ENCODE data around the gene APOC3. TPM values are rescaled to one million over a fixed set of nuclear protein-coding genes. Genes with fewer than 3 reads are reported as not detected.

APOC3 gene
- total and polyA plus RNA-seq, 9 of the 15 experiments (the other 6 are each of a cell fraction or from before 2014, with no cell fraction given): 1.1 TPM; not detected in 8

DNA sequence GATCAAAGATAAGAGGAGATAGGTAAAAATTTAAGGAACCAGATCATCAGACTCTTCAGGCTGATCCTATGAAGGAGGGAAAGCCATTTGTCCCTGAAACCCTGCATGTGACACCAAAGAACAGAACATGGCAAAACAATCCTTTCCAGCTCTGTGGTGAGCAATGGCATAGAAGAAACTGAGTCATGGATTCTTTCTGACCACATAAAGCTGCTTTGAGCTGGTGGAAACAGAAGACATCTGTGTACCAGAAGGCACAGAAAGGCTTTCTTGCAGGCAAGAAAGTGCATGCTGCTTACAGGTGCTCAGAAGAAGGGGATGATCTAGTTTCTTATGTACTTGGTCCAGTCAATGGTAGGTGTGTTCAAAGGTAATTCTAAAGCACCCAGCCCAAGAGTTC, 52.7 kb downstream of the APOC3 start:
- H3K4me2 ChIP-seq (ENCODE audit: insufficient read depth, low read length): no peak overlapping the region

More for the DNA sequence above, 52.7 kb downstream of the APOC3 start:
- DNase-seq (ENCODE audit: extremely low read depth in 1 of 4, low spot score in 3 of 4) (no peak), FAIRE-seq (no peak), ATAC-seq (no peak)
- no peak overlapping the region for H3K4me3 ChIP-seq
- H3K36me3 ChIP-seq (ENCODE audit: control insufficient read depth, insufficient read depth, low read length): no peaks in the 10 kb centered on the region
- H3K9me1 ChIP-seq (ENCODE audit: control insufficient read depth, insufficient read depth, low read length): no peaks in the 10 kb centered on the region
- BruUV-seq (replicated peaks): no TSS peak
- in situ Hi-C loops (cut with MboI): loop anchor here (5.0 to 10.0 kb wide), 2 partner anchors 220 to 342 kb away; no protein-coding TSS in a partner anchor
- no peak overlapping the region for H2AFZ ChIP-seq (ENCODE audit: low read depth, low read length)
- intact Hi-C loops (cut with micrococcal nuclease): loop anchor here (5.0 kb wide), 1 partner anchor 345 kb away; no protein-coding TSS in a partner anchor
- no peaks in the 10 kb centered on the region for H3K27me3 ChIP-seq (ENCODE audit: control insufficient read depth in 2 of 2, insufficient read depth in 2 of 2, low read length in 2 of 2)
- POLR2A ChIA-PET: interaction anchor here (1.1 kb wide), 1 partner anchor 15 kb away, joined by 3 read pairs; no protein-coding TSS in a partner anchor
- no peak overlapping the region for H3K9ac ChIP-seq (ENCODE audit: insufficient read depth in 1 of 2, low read depth in 2 of 2, low read length in 2 of 2)
- no peaks in the 10 kb centered on the region for H4K20me1 ChIP-seq (replicated peaks; ENCODE audit: control insufficient read depth, insufficient read depth, low read length)
- no peaks in the 10 kb centered on the region for H3K79me2 ChIP-seq (ENCODE audit: control insufficient read depth, insufficient read depth, low read length)
- TF ChIP-seq SREBF1 (IDR thresholded peaks at IDR 0.05; ENCODE audit: borderline replicate concordance, low read depth, low read length) (no peak), CREM (IDR thresholded peaks at IDR 0.05; ENCODE audit: low read depth) (no peak), ZNF707 (CRISPR knock-in tag; conservative IDR thresholded peaks at IDR 0.05) (no peak), HDAC2 (IDR thresholded peaks at IDR 0.05) (no peak), ARID3A (IDR thresholded peaks at IDR 0.05; ENCODE audit: borderline replicate concordance, low read depth, low read length) (no peak)
- CTCF ChIA-PET (ENCODE audit: low intra/inter-chr PET ratio): interaction anchor here (0.5 kb wide), 1 partner anchor 223 kb away, joined by 3 read pairs; no protein-coding TSS in a partner anchor
- no peak overlapping the region for H3K27ac ChIP-seq (ENCODE audit: extremely low read depth, low read depth, low read length)
- H3K9me3 ChIP-seq (replicated peaks; ENCODE audit: control insufficient read depth, insufficient read depth, low read depth, low read length): no peaks in the 10 kb centered on the region
- H3K4me1 ChIP-seq (replicated peaks in 1 of 2; ENCODE audit: control insufficient read depth in 2 of 2, insufficient read depth in 2 of 2, low read length in 2 of 2): no peaks in the 10 kb centered on the region

Other genes starting within 250 kb of the APOC3 start
- gene BUD13, start 56.9 kb upstream of the APOC3 start, total RNA-seq (2014; rRNA removed): 25.1 and 28.0 TPM in 2 replicates
- 20.5 and 24.2 TPM in 2 replicates for gene BUD13, start 56.9 kb upstream of the APOC3 start, total RNA-seq (2014; rRNA removed; fragmentation: Illumina TruSeq; extraction: Trizol)
- 30.7 and 31.1 TPM in 2 replicates for gene BUD13, start 56.9 kb upstream of the APOC3 start, total RNA-seq (2015; rRNA removed; fragmentation: Illumina TruSeq; extraction: Trizol)
- 19.9 and 22.9 TPM in 2 replicates for gene BUD13, start 56.9 kb upstream of the APOC3 start, total RNA-seq (2021)
- 23.9 and 27.1 TPM in 2 replicates for gene BUD13, start 56.9 kb upstream of the APOC3 start, polyA plus RNA-seq (2011; rRNA removed)
- gene BUD13, start 56.9 kb upstream of the APOC3 start, polyA plus RNA-seq (2014; fragmentation: Illumina TruSeq; extraction: Trizol): 32.5 and 34.1 TPM in 2 replicates
- gene BUD13, start 56.9 kb upstream of the APOC3 start, polyA plus RNA-seq (2014; fragmentation: Nextera tagmentation; extraction: Ambion mirVana): 10 to 100 TPM in 1 of 2 experiments, 1 to 10 TPM in 1; 9.5 to 10.6 TPM
- 27.1 and 28.2 TPM in 2 replicates for gene BUD13, start 56.9 kb upstream of the APOC3 start, polyA plus RNA-seq (2014; rRNA removed)
- 67.0 and 80.2 TPM in 2 replicates for gene ZPR1, start 41.9 kb upstream of the APOC3 start, total RNA-seq (2014; rRNA removed)
- 94.1 and 104 TPM in 2 replicates for gene ZPR1, start 41.9 kb upstream of the APOC3 start, total RNA-seq (2014; rRNA removed; fragmentation: Illumina TruSeq; extraction: Trizol)
- 83.8 and 85.1 TPM in 2 replicates for gene ZPR1, start 41.9 kb upstream of the APOC3 start, total RNA-seq (2015; rRNA removed; fragmentation: Illumina TruSeq; extraction: Trizol)
- gene ZPR1, start 41.9 kb upstream of the APOC3 start, total RNA-seq (2021): 83.8 and 88.6 TPM in 2 replicates
- gene ZPR1, start 41.9 kb upstream of the APOC3 start, polyA plus RNA-seq (2011; rRNA removed): 89.3 and 120 TPM in 2 replicates
- gene ZPR1, start 41.9 kb upstream of the APOC3 start, polyA plus RNA-seq (2014; fragmentation: Illumina TruSeq; extraction: Trizol): 83.9 and 96.8 TPM in 2 replicates
- 10 to 100 TPM; 13.0 to 17.2 TPM for gene ZPR1, start 41.9 kb upstream of the APOC3 start, polyA plus RNA-seq (2014; fragmentation: Nextera tagmentation; extraction: Ambion mirVana)
- gene ZPR1, start 41.9 kb upstream of the APOC3 start, polyA plus RNA-seq (2014; rRNA removed): 66.3 and 77.5 TPM in 2 replicates
- not detected in 2 replicates for gene APOA5, start 38.0 kb upstream of the APOC3 start, total RNA-seq (2014; rRNA removed)
- not detected in 2 replicates for gene APOA5, start 38.0 kb upstream of the APOC3 start, total RNA-seq (2014; rRNA removed; fragmentation: Illumina TruSeq; extraction: Trizol)
- gene APOA5, start 38.0 kb upstream of the APOC3 start, total RNA-seq (2015; rRNA removed; fragmentation: Illumina TruSeq; extraction: Trizol): not detected in 2 replicates
- 0.67 TPM in 1 of 2 replicates, not detected in the other for gene APOA5, start 38.0 kb upstream of the APOC3 start, total RNA-seq (2021)
- gene APOA5, start 38.0 kb upstream of the APOC3 start, polyA plus RNA-seq (2011; rRNA removed): not detected in 2 replicates
- gene APOA5, start 38.0 kb upstream of the APOC3 start, polyA plus RNA-seq (2014; fragmentation: Illumina TruSeq; extraction: Trizol): not detected in 2 replicates
- not detected for gene APOA5, start 38.0 kb upstream of the APOC3 start, polyA plus RNA-seq (2014; fragmentation: Nextera tagmentation; extraction: Ambion mirVana)
- gene APOA5, start 38.0 kb upstream of the APOC3 start, polyA plus RNA-seq (2014; rRNA removed): not detected in 2 replicates
- not detected in 2 replicates for gene APOA4, start 6.6 kb upstream of the APOC3 start, total RNA-seq (2014; rRNA removed)
- not detected in 2 replicates for gene APOA4, start 6.6 kb upstream of the APOC3 start, total RNA-seq (2014; rRNA removed; fragmentation: Illumina TruSeq; extraction: Trizol)
- not detected in 2 replicates for gene APOA4, start 6.6 kb upstream of the APOC3 start, total RNA-seq (2015; rRNA removed; fragmentation: Illumina TruSeq; extraction: Trizol)
- not detected in 2 replicates for gene APOA4, start 6.6 kb upstream of the APOC3 start, total RNA-seq (2021)
- gene APOA4, start 6.6 kb upstream of the APOC3 start, polyA plus RNA-seq (2011; rRNA removed): not detected in 2 replicates
- gene APOA4, start 6.6 kb upstream of the APOC3 start, polyA plus RNA-seq (2014; fragmentation: Illumina TruSeq; extraction: Trizol): not detected in 2 replicates
- gene APOA4, start 6.6 kb upstream of the APOC3 start, polyA plus RNA-seq (2014; fragmentation: Nextera tagmentation; extraction: Ambion mirVana): not detected
- gene APOA4, start 6.6 kb upstream of the APOC3 start, polyA plus RNA-seq (2014; rRNA removed): 0.07 and 0.11 TPM in 2 replicates
- not detected in 2 replicates for gene APOA1, start 7.7 kb downstream of the APOC3 start, total RNA-seq (2014; rRNA removed)
- gene APOA1, start 7.7 kb downstream of the APOC3 start, total RNA-seq (2014; rRNA removed; fragmentation: Illumina TruSeq; extraction: Trizol): not detected in 2 replicates
- not detected in 2 replicates for gene APOA1, start 7.7 kb downstream of the APOC3 start, total RNA-seq (2015; rRNA removed; fragmentation: Illumina TruSeq; extraction: Trizol)
- gene APOA1, start 7.7 kb downstream of the APOC3 start, total RNA-seq (2021): 1.8 TPM in 2 replicates
- not detected in 2 replicates for gene APOA1, start 7.7 kb downstream of the APOC3 start, polyA plus RNA-seq (2011; rRNA removed)
- gene APOA1, start 7.7 kb downstream of the APOC3 start, polyA plus RNA-seq (2014; fragmentation: Illumina TruSeq; extraction: Trizol): not detected in 2 replicates
- not detected for gene APOA1, start 7.7 kb downstream of the APOC3 start, polyA plus RNA-seq (2014; fragmentation: Nextera tagmentation; extraction: Ambion mirVana)
- not detected in 2 replicates for gene APOA1, start 7.7 kb downstream of the APOC3 start, polyA plus RNA-seq (2014; rRNA removed)

Measured in K562 (cell line).